ENCODE measurements around the gene TGFB2. TPM values are rescaled to one million over a fixed set of nuclear protein-coding genes. Genes with fewer than 3 reads are reported as not detected.

TGFB2 gene
- total RNA-seq, 1 experiment from 2014 or later, result not detected

GRCh38 chr1:218481116-218481775 is 136.1 kb downstream of the TGFB2 start:
- Histone ChIP-seq H3K27ac (ENCODE audit: insufficient read length, low read depth, low read length) (no peak overlapping the region), H3K79me2 (ENCODE audit: insufficient read depth, low read length) (no peaks in the 10 kb centered on the region), H3K4me2 (ENCODE audit: insufficient read depth, insufficient read length, low read length) (no peak overlapping the region), H2BK12ac (ENCODE audit: insufficient read length, low read depth, low read length) (no peak overlapping the region), H3K9ac (ENCODE audit: extremely low read depth, insufficient read length, low read length) (no peak overlapping the region), H3K18ac (ENCODE audit: insufficient read length, low read depth, low read length) (no peak overlapping the region), H3K23ac (ENCODE audit: insufficient read length, low read depth, low read length) (no peak overlapping the region), H4K5ac (ENCODE audit: insufficient read length, low read depth, low read length) (no peak overlapping the region), H2BK15ac (ENCODE audit: low read depth, low read length) (no peak overlapping the region), H3K27me3 (ENCODE audit: insufficient read depth, low read length) (no peaks in the 10 kb centered on the region), H2AK5ac (ENCODE audit: insufficient read length, low read length) (no peak overlapping the region), H2AFZ (ENCODE audit: low read length) (no peak overlapping the region), H4K8ac (replicated peaks; ENCODE audit: insufficient read length, low read depth, low read length) (no peak overlapping the region), H4K20me1 (ENCODE audit: control insufficient read depth, insufficient read depth, insufficient read length) (no peaks in the 10 kb centered on the region), H2BK120ac (ENCODE audit: low read depth, low read length, poor library complexity, severe bottlenecking) (no peak overlapping the region), H3K79me1 (ENCODE audit: insufficient read depth, low read depth, low read length, poor library complexity, severe bottlenecking) (no peaks in the 10 kb centered on the region), H3K23me2 (ENCODE audit: insufficient read length, low read depth, low read length, poor library complexity, severe bottlenecking) (no peaks in the 10 kb centered on the region), H4K91ac (ENCODE audit: insufficient read length, low read depth, low read length) (no peak overlapping the region), H2BK20ac (ENCODE audit: low read depth, low read length, poor library complexity, severe bottlenecking) (no peak overlapping the region), H3K9me3 (ENCODE audit: control insufficient read depth, low read depth, low read length) (no peaks in the 10 kb centered on the region), H3T11ph (ENCODE audit: low read length) (no peak overlapping the region), H3K14ac (ENCODE audit: insufficient read depth, low read length) (no peak overlapping the region), H3K4me1 (ENCODE audit: insufficient read depth, low read length) (no peaks in the 10 kb centered on the region), H3K4ac (ENCODE audit: low read depth, low read length) (no peak overlapping the region), H3K56ac (ENCODE audit: insufficient read length, low read depth, low read length) (no peak overlapping the region), H2BK5ac (ENCODE audit: insufficient read length, low read length) (no peak overlapping the region)
- TF ChIP-seq, protein P1, sequence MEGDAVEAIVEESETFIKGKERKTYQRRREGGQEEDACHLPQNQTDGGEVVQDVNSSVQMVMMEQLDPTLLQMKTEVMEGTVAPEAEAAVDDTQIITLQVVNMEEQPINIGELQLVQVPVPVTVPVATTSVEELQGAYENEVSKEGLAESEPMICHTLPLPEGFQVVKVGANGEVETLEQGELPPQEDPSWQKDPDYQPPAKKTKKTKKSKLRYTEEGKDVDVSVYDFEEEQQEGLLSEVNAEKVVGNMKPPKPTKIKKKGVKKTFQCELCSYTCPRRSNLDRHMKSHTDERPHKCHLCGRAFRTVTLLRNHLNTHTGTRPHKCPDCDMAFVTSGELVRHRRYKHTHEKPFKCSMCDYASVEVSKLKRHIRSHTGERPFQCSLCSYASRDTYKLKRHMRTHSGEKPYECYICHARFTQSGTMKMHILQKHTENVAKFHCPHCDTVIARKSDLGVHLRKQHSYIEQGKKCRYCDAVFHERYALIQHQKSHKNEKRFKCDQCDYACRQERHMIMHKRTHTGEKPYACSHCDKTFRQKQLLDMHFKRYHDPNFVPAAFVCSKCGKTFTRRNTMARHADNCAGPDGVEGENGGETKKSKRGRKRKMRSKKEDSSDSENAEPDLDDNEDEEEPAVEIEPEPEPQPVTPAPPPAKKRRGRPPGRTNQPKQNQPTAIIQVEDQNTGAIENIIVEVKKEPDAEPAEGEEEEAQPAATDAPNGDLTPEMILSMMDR (conservative IDR thresholded peaks at IDR 0.05), result no peak
- Mint-ChIP-seq H3K4me1 (peaks cover 6 to 8% of the 10 kb centered on the region in 2 experiments; a peak in 3 of 4 replicates), H3K36me3 (ENCODE audit: insufficient read depth in 1 of 3, low read depth in 3 of 3) (no peaks in the 10 kb centered on the region), H3K9me3 (no peaks in the 10 kb centered on the region), H3K27me3 (ENCODE audit: low read depth) (no peaks in the 10 kb centered on the region), H3K4me3 (no peak overlapping the region), H3K27ac (no peak overlapping the region)
- whole genome bisulfite sequencing (ENCODE audit: extremely low coverage, insufficient read length, low lambda C conversion rate), result no CpG with 5 or more reads among the region's 3 CpGs
- DNase-seq, result no peak
